H1 (cell line): ENCODE data around the gene GPHB5.

Source experiments
- BRCA1 ChIP-seq: IDR thresholded peaks from 2 replicates; pipeline ENCODE4 v1.6.1; 2012; ENCODE audit warnings: low read depth, low read length, improper control_type of control experiment
- CREB1 ChIP-seq: IDR thresholded peaks from 2 replicates; pipeline ENCODE4 v1.6.1; 2012; ENCODE audit warnings: inconsistent platforms
- CTCF ChIP-seq, 3 experiments: IDR thresholded peaks; 1 replicate in 2 of 3; 2 replicates in 1 of 3; pipeline versions ENCODE4 v1.5.1 to v1.6.1; 2011; ENCODE audit warnings: low read length in 3 of 3, mild to moderate bottlenecking in 3 of 3, inconsistent platforms in 2 of 3, low read depth in 1 of 3, moderate library complexity in 1 of 3; ENCODE audit not compliant: insufficient read depth in 1 of 3; ENCODE audit errors: control extremely low read depth in 1 of 3
- EP300 ChIP-seq, 2 experiments: IDR thresholded peaks; 1 replicate in 1 of 2; 2 replicates in 1 of 2; pipeline ENCODE4 v1.6.1; 2011 to 2012; ENCODE audit warnings: low read depth in 2 of 2, low read length in 2 of 2, mild to moderate bottlenecking in 2 of 2, borderline replicate concordance in 1 of 2, inconsistent platforms in 1 of 2, moderate library complexity in 1 of 2
- EZH2 ChIP-seq: fragments of 200-600 bp; sonication (generic); IDR thresholded peaks from 2 replicates; pipeline ENCODE4 v1.7.1; 2012; ENCODE audit warnings: low read depth, mild to moderate bottlenecking, moderate library complexity, low read length, inconsistent platforms; ENCODE audit not compliant: severe bottlenecking
- RXRA ChIP-seq: IDR thresholded peaks from 2 replicates; pipeline ENCODE4 v1.6.1; 2011; ENCODE audit warnings: low read depth, mild to moderate bottlenecking, low read length, moderate library complexity; ENCODE audit not compliant: insufficient read depth
- SRF ChIP-seq: IDR thresholded peaks from 2 replicates; pipeline ENCODE4 v1.6.1; 2011; ENCODE audit warnings: mild to moderate bottlenecking, low read depth, low read length, moderate library complexity
- TAF1 ChIP-seq: IDR thresholded peaks from 2 replicates; pipeline ENCODE4 v1.6.1; 2011; ENCODE audit warnings: mild to moderate bottlenecking, low read depth, low read length

- TF ChIP-seq SRF (no peak), EP300 (IDR thresholded peaks at IDR 0.05; ENCODE audit: borderline replicate concordance in 1 of 2, low read depth in 2 of 2, low read length in 2 of 2) (no peak), CTCF (IDR thresholded peaks at IDR 0.05; ENCODE audit: control extremely low read depth in 1 of 3, insufficient read depth in 1 of 3, low read depth in 1 of 3, low read length in 3 of 3) (no peak), BRCA1 (no peak), TAF1 (no peak), EZH2 (no peak), CREB1 (no peak), RXRA (no peak)
These were observed 29.9 kb downstream of the GPHB5 start for GRCh38 chr14:63288853-63289252.
